Ovary (tissue), 9 donors: ENCODE measurements around the gene OGA. TPM values are rescaled to one million over a fixed set of nuclear protein-coding genes. Genes with fewer than 3 reads are reported as not detected.

Source experiments
- DNase-seq, 5 donors: peaks; one replicate each; pipeline ENCODE4 v3.0.0-alpha.2; 2019 to 2020
- H3K27ac ChIP-seq, 2 donors: fragments of 200-600 bp; one replicate each; pipeline versions ENCODE4 v1.5.1 to v1.8.0; 2019 to 2022
- H3K27me3 ChIP-seq: fragments of 200-600 bp; one replicate; pipeline ENCODE4 v1.8.0; 2022
- H3K36me3 ChIP-seq: fragments of 200-600 bp; sonication (generic); one replicate; pipeline ENCODE4 v1.5.1; 2019
- H3K4me1 ChIP-seq: one replicate; pipeline ENCODE4 v1.8.1; 2013; ENCODE audit warnings: mild to moderate bottlenecking, moderate library complexity; ENCODE audit not compliant: insufficient read depth
- H3K4me3 ChIP-seq: fragments of 200-600 bp; sonication (generic); one replicate; pipeline ENCODE4 v1.5.1; 2017
- H3K9me3 ChIP-seq, 2 donors: fragments of 200-600 bp in 1 of 2; sonication (generic) in 1 of 2; one replicate each; pipeline versions ENCODE4 v1.5.1 to v1.8.1; 2013 to 2019; ENCODE audit warnings: mild to moderate bottlenecking in 1 of 2, moderate library complexity in 1 of 2
- CTCF ChIP-seq, 3 donors: fragments of 450-650 bp in 2 of 3; fragments of 200-600 bp in 1 of 3; IDR thresholded peaks; one replicate each; pipeline versions ENCODE4 v1.5.1 to v1.8.0; 2016 to 2022; ENCODE audit warnings: antibody characterized with exemption in 3 of 3, mild to moderate bottlenecking in 1 of 3
- EP300 ChIP-seq: sonication (generic); formaldehyde crosslinking; IDR thresholded peaks from one replicate; pipeline ENCODE4 v1.6.1; 2017; ENCODE audit warnings: antibody characterized with exemption
- POLR2A ChIP-seq: fragments of 450-650 bp; IDR thresholded peaks from one replicate; pipeline ENCODE4 v1.6.1; 2017; ENCODE audit warnings: antibody characterized with exemption, mild to moderate bottlenecking, moderate library complexity
- WGBS, 3 donors: extraction: QIAGEN DNeasy Blood & Tissue Kit in 1 of 3; methylation state at CpG; one replicate each; pipeline versions ENCODE4 v1.1.5 to v1.1.7; 2013 to 2017; 5-methylcytosine and 5-hydroxymethylcytosine counted together
- intact Hi-C, 4 donors: fragments of 100-400 bp; cut with DNase I; formaldehyde crosslinking; loops; one replicate each; pipeline versions ENCODE4 v1.11.0 to v1.15.1; 2022 to 2023
- polyA plus RNA-seq, 2 donors: library from polyadenylated mRNA; stranded (reverse); fragments of 200-250 nt in 1 of 2; fragments of 350-450 nt in 1 of 2; fragmentation: Illumina TruSeq in 1 of 2; extraction: RNeasy Lipid Tissue Mini Kit (QIAGEN cat#74804) in 1 of 2; gene quantifications; one replicate each; pipeline ENCODE4 v1.2.3, GENCODE V29; 2013 to 2014
- total RNA-seq, 7 donors: library from RNA; depleted of rRNA in 2 of 7; stranded (reverse); fragments of >200 nt in 2 of 7; fragmentation: NEBNext Ultra II Directional in 3 of 7; extraction: Animal tissue kit (Norgen Biotek cat#: 25700) in 3 of 7; gene quantifications; one replicate each; pipeline versions ENCODE4 v1.1.0 to v1.2.4, GENCODE V29; 2016 to 2023
- donor health status: DM: no; HTN: no; CAD: no; lungs with moderate emphysema.
- donor health status: DM: no; HTN: no; CAD: no.
- donor health status: Bipolar disorder and iron deficiency.
- donor health status: DM: yes; HTN: yes; CAD: no.
- donor health status: DM: no; HTN: no; CAD: no.
- donor health status: DM: yes; HTN: yes; CAD: no.

The OGA gene
- total and polyA plus RNA-seq, 9 donors = 58.9 to 134 (median 102) TPM

GRCh38 chr10:101812606-101813005 lies 5.6 kb downstream of the OGA start:
- TF ChIP-seq CTCF (IDR thresholded peaks at IDR 0.05) (no peak), EP300 (no peak), POLR2A (no peak)
- Histone ChIP-seq H3K9me3 (no peaks in the 10 kb centered on the region), H3K27me3 (no peaks in the 10 kb centered on the region), H3K4me3 (no peak overlapping the region), H3K36me3 (no peaks in the 10 kb centered on the region), H3K27ac (no peak overlapping the region), H3K4me1 (peaks cover 6% of the 10 kb centered on the region)
- WGBS, 3 donors = 62 to 71% (median 70%) methylated on average over 4 of the region's 4 CpGs
- intact Hi-C loops = no loop called here
- no peak for DNase-seq

GRCh38 chr10:101807158-101807557 lies 11.1 kb downstream of the OGA start:
- 71 to 75% (median 73%) methylated on average over 1 of the region's 1 CpG for WGBS, 3 donors
- TF ChIP-seq POLR2A = no peak
- TF ChIP-seq EP300 = no peak
- no peak for TF ChIP-seq CTCF (IDR thresholded peaks at IDR 0.05)
- DNase-seq = no peak
- no peak overlapping the region for H3K27ac ChIP-seq
- H3K4me1 ChIP-seq = no peaks in the 10 kb centered on the region
- no peak overlapping the region for H3K4me3 ChIP-seq
- no peaks in the 10 kb centered on the region for H3K9me3 ChIP-seq
- no peaks in the 10 kb centered on the region for H3K27me3 ChIP-seq
- intact Hi-C loops = no loop called here
- no peaks in the 10 kb centered on the region for H3K36me3 ChIP-seq

- Histone ChIP-seq H3K4me1 (no peaks in the 10 kb centered on the region), H3K4me3 (no peak overlapping the region), H3K27ac (no peak overlapping the region), H3K9me3 (no peaks in the 10 kb centered on the region), H3K27me3 (no peaks in the 10 kb centered on the region), H3K36me3 (no peaks in the 10 kb centered on the region)
- TF ChIP-seq EP300 = no peak
- TF ChIP-seq POLR2A = no peak
- no peak for TF ChIP-seq CTCF (IDR thresholded peaks at IDR 0.05)
- DNase-seq = no peak
- WGBS, 3 donors = 42 to 43% (median 42%) methylated on average over 4 of the region's 4 CpGs
- intact Hi-C loops = no loop called here
Observed at GRCh38 chr10:101803511-101803910, 14.7 kb downstream of the OGA start.

GRCh38 chr10:101797403-101798059 lies 20.7 kb downstream of the OGA start:
- Histone ChIP-seq H3K36me3 (no peaks in the 10 kb centered on the region), H3K27me3 (no peaks in the 10 kb centered on the region), H3K4me1 (no peaks in the 10 kb centered on the region), H3K27ac (no peak overlapping the region), H3K4me3 (no peak overlapping the region), H3K9me3 (no peaks in the 10 kb centered on the region)
- DNase-seq = no peak
- WGBS, 3 donors = 65 to 69% (median 67%) methylated on average over 4 of the region's 4 CpGs
- intact Hi-C loops = no loop called here
- TF ChIP-seq EP300 (no peak), POLR2A (no peak), CTCF (IDR thresholded peaks at IDR 0.05) (no peak)
